Stimulated activated CD4-positive, alpha-beta T cell treated with anti-CD3 and anti-CD28 coated beads, TNF-alpha, amount 100 ng/mL, for 1 hour (primary cell): ENCODE data around the gene TANC2.

ENCODE experiments used
- DNase-seq, 3 donors: peaks; one replicate each; pipeline ENCODE4 v3.0.0-alpha.2; 2020; ENCODE audit warnings: low read depth in 3 of 3, low spot score in 1 of 3

The TANC2 gene

GRCh38 chr17:62965686-62966425 lies at the start of gene TANC2:
TANC2 (plus strand) TSS chr17:62966235; CDS start chr17:63009560, 43,325 bp downstream.
- DNase-seq, result peak; percentile 49 to 60 (median 59)

- DNase-seq, result no peak
These were observed 49.1 kb upstream of the TANC2 start for GRCh38 chr17:62916684-62917571.

GRCh38 chr17:62919388-62919787 lies 46.6 kb upstream of the TANC2 start:
- DNase-seq, result no peak

GRCh38 chr17:62920300-62920699 lies 45.7 kb upstream of the TANC2 start:
- no peak for DNase-seq

- DNase-seq, result no peak
These were observed 44.2 kb upstream of the TANC2 start for GRCh38 chr17:62921817-62922216.

GRCh38 chr17:62923258-62924150 lies 42.5 kb upstream of the TANC2 start:
- DNase-seq, result no peak

- no peak for DNase-seq
These were observed 40.7 kb upstream of the TANC2 start for GRCh38 chr17:62925267-62925836.

GRCh38 chr17:62927083-62927482 lies 39.0 kb upstream of the TANC2 start:
- DNase-seq, result no peak

GRCh38 chr17:62929320-62929719 lies 36.7 kb upstream of the TANC2 start:
- DNase-seq, result no peak

- no peak for DNase-seq
These were observed 34.9 kb upstream of the TANC2 start for GRCh38 chr17:62931101-62931500.

GRCh38 chr17:62933501-62934385 lies 32.3 kb upstream of the TANC2 start:
- no peak for DNase-seq

GRCh38 chr17:62935098-62935497 lies 30.9 kb upstream of the TANC2 start:
- DNase-seq, result no peak

- DNase-seq, result no peak
These were observed 30.5 kb upstream of the TANC2 start for GRCh38 chr17:62935523-62935922.

- no peak for DNase-seq
These were observed 28.4 kb upstream of the TANC2 start for GRCh38 chr17:62937606-62938005.

- DNase-seq, result no peak
These were observed 24.6 kb upstream of the TANC2 start for GRCh38 chr17:62941358-62941991.

GRCh38 chr17:62948370-62948769 lies 17.7 kb upstream of the TANC2 start:
- no peak for DNase-seq

- no peak for DNase-seq
These were observed 17.0 kb upstream of the TANC2 start for GRCh38 chr17:62949036-62949435.

- no peak for DNase-seq
These were observed 16.0 kb upstream of the TANC2 start for GRCh38 chr17:62950067-62950466.

- no peak for DNase-seq
These were observed 10.1 kb upstream of the TANC2 start for GRCh38 chr17:62955841-62956352.
